Smooth muscle cell (in vitro differentiated cells): ENCODE results near the gene B3GLCT. TPM values are rescaled to one million over a fixed set of nuclear protein-coding genes. Genes with fewer than 3 reads are reported as not detected.

Experiments
- DNase-seq: peaks from one replicate; lab custom pipeline; 2025; ENCODE audit not compliant: unreplicated experiment; lab: John Stamatoyannopoulos, UW
- H2AFZ ChIP-seq: fragments of 200-600 bp; sonication (generic); 2 replicates; pipeline ENCODE4 v1.6.0; 2016; ENCODE audit warnings: antibody characterized with exemption, low read depth, mild to moderate bottlenecking
- H3F3A ChIP-seq: fragments of 200-600 bp; sonication (generic); 2 replicates; pipeline ENCODE4 v1.6.0; 2017; ENCODE audit warnings: antibody characterized with exemption, low read depth
- H3K27ac ChIP-seq: fragments of 200-600 bp; sonication (generic); 2 replicates; pipeline ENCODE4 v1.5.1; 2016; ENCODE audit warnings: low read depth, mild to moderate bottlenecking
- H3K27me3 ChIP-seq: fragments of 200-600 bp; sonication (generic); 2 replicates; pipeline ENCODE4 v1.6.1; 2016; ENCODE audit warnings: low read depth, mild to moderate bottlenecking
- H3K36me3 ChIP-seq: fragments of 200-600 bp; sonication (generic); 2 replicates; pipeline ENCODE4 v1.5.1; 2016; ENCODE audit warnings: low read depth
- H3K4me1 ChIP-seq: fragments of 200-600 bp; sonication (generic); 2 replicates; pipeline ENCODE4 v1.5.1; 2016; ENCODE audit warnings: low read depth
- H3K4me2 ChIP-seq: fragments of 200-600 bp; sonication (generic); 2 replicates; pipeline ENCODE4 v1.6.0; 2016; ENCODE audit warnings: mild to moderate bottlenecking
- H3K4me3 ChIP-seq: fragments of 200-600 bp; sonication (generic); 2 replicates; pipeline ENCODE4 v1.5.1; 2016; ENCODE audit warnings: mild to moderate bottlenecking
- H3K79me2 ChIP-seq: fragments of 200-600 bp; sonication (generic); 2 replicates; pipeline ENCODE4 v1.6.0; 2016; ENCODE audit warnings: low read depth, mild to moderate bottlenecking
- H3K9ac ChIP-seq: fragments of 200-600 bp; sonication (generic); 2 replicates; pipeline ENCODE4 v1.6.0; 2016; ENCODE audit warnings: low read depth
- H3K9me3 ChIP-seq: fragments of 200-600 bp; sonication (generic); replicated peaks from 2 replicates; pipeline ENCODE4 v1.5.1; 2016; ENCODE audit warnings: low read depth
- H4K20me1 ChIP-seq: fragments of 200-600 bp; sonication (generic); 2 replicates; pipeline ENCODE4 v1.6.0; 2016; ENCODE audit warnings: low read depth
- WGBS: methylation state at CpG from one replicate; pipeline ENCODE4 v1.1.7; 2016; ENCODE audit warnings: low lambda C conversion rate; 5-methylcytosine and 5-hydroxymethylcytosine counted together
- polyA plus RNA-seq: library from polyadenylated mRNA; unstranded; fragments of >200 nt; fragmentation: Nextera tagmentation; extraction: Ambion mirVana; gene quantifications from 2 replicates; pipeline ENCODE4 v1.2.1, GENCODE V29; 2016
- total RNA-seq: library from RNA; depleted of rRNA; stranded (reverse); fragments of >200 nt; gene quantifications from 2 replicates; pipeline ENCODE4 v1.2.3, GENCODE V29; 2014
- TF ChIP-seq, protein P1 (sequence below): fragments of 200-600 bp; sonication (generic); IDR thresholded peaks from 2 replicates; pipeline ENCODE4 v1.5.1; 2017; ENCODE audit warnings: borderline replicate concordance, mild to moderate bottlenecking, antibody characterized with exemption; ENCODE audit not compliant: insufficient read depth, poor library complexity, severe bottlenecking

Gene B3GLCT
- total and polyA plus RNA-seq, 2 experiments from 2014 or later = 8.0 to 17.7 TPM

GRCh38 chr13:31278869-31279268 is 79.1 kb downstream of the B3GLCT start:
- H3K4me3 ChIP-seq = no peak overlapping the region
- no peaks in the 10 kb centered on the region for H4K20me1 ChIP-seq
- no peaks in the 10 kb centered on the region for H3K36me3 ChIP-seq
- TF ChIP-seq, protein P1, sequence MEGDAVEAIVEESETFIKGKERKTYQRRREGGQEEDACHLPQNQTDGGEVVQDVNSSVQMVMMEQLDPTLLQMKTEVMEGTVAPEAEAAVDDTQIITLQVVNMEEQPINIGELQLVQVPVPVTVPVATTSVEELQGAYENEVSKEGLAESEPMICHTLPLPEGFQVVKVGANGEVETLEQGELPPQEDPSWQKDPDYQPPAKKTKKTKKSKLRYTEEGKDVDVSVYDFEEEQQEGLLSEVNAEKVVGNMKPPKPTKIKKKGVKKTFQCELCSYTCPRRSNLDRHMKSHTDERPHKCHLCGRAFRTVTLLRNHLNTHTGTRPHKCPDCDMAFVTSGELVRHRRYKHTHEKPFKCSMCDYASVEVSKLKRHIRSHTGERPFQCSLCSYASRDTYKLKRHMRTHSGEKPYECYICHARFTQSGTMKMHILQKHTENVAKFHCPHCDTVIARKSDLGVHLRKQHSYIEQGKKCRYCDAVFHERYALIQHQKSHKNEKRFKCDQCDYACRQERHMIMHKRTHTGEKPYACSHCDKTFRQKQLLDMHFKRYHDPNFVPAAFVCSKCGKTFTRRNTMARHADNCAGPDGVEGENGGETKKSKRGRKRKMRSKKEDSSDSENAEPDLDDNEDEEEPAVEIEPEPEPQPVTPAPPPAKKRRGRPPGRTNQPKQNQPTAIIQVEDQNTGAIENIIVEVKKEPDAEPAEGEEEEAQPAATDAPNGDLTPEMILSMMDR = no peak
- H3K79me2 ChIP-seq = no peaks in the 10 kb centered on the region
- no peaks in the 10 kb centered on the region for H3K27me3 ChIP-seq
- H3F3A ChIP-seq = no peaks in the 10 kb centered on the region
- H3K4me2 ChIP-seq = no peak overlapping the region
- H3K27ac ChIP-seq = no peak overlapping the region
- DNase-seq = no peak
- H3K9me3 ChIP-seq = no peaks in the 10 kb centered on the region
- H3K4me1 ChIP-seq = no peaks in the 10 kb centered on the region
- H2AFZ ChIP-seq = no peak overlapping the region
- 96% methylated on average over 1 of the region's 1 CpG for WGBS
- H3K9ac ChIP-seq = no peak overlapping the region

GRCh38 chr13:31282741-31283455 is 83.1 kb downstream of the B3GLCT start:
- H2AFZ ChIP-seq = no peak overlapping the region
- H3K36me3 ChIP-seq = peaks cover 6% of the 10 kb centered on the region
- no peaks in the 10 kb centered on the region for H3K4me1 ChIP-seq
- no peaks in the 10 kb centered on the region for H3K27me3 ChIP-seq
- no peak for DNase-seq
- H3K9me3 ChIP-seq = no peaks in the 10 kb centered on the region
- WGBS = 98% methylated on average over 3 of the region's 3 CpGs
- H3K4me2 ChIP-seq = no peak overlapping the region
- no peaks in the 10 kb centered on the region for H3K79me2 ChIP-seq
- TF ChIP-seq, protein P1 = no peak
- no peaks in the 10 kb centered on the region for H3F3A ChIP-seq
- H3K4me3 ChIP-seq = no peak overlapping the region
- no peaks in the 10 kb centered on the region for H4K20me1 ChIP-seq
- no peak overlapping the region for H3K27ac ChIP-seq
- no peak overlapping the region for H3K9ac ChIP-seq

DNA sequence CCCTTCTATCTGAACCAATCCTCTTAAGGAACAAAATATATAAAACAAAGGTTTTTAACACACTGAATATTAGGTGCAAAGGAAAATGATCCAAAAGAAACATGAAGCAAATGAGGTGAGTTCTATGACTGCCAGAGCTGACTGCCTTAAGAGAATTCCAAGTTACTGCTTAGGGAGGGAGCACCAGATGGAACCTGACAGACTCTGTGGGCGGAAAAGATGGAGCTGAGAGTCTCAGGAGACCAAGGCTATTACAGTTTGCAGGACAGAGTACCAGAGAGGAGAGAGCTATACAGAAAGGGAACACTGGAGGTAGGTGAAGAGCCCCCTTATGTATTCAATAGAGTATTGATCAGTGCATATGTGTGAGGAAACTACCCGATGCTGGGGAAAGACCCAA is 87.2 kb downstream of the B3GLCT start:
- no peaks in the 10 kb centered on the region for H4K20me1 ChIP-seq
- H3K79me2 ChIP-seq = no peaks in the 10 kb centered on the region
- H3K4me2 ChIP-seq = no peak overlapping the region
- no peak overlapping the region for H3K27ac ChIP-seq
- WGBS = 92% methylated on average over 2 of the region's 2 CpGs
- H3K9me3 ChIP-seq = peaks cover 4% of the 10 kb centered on the region
- no peak overlapping the region for H3K9ac ChIP-seq
- DNase-seq = no peak
- peaks cover 12% of the 10 kb centered on the region for H3K36me3 ChIP-seq
- no peak overlapping the region for H3K4me3 ChIP-seq
- no peaks in the 10 kb centered on the region for H3F3A ChIP-seq
- TF ChIP-seq, protein P1 = no peak
- no peaks in the 10 kb centered on the region for H3K27me3 ChIP-seq
- H3K4me1 ChIP-seq = no peaks in the 10 kb centered on the region
- no peak overlapping the region for H2AFZ ChIP-seq

DNA sequence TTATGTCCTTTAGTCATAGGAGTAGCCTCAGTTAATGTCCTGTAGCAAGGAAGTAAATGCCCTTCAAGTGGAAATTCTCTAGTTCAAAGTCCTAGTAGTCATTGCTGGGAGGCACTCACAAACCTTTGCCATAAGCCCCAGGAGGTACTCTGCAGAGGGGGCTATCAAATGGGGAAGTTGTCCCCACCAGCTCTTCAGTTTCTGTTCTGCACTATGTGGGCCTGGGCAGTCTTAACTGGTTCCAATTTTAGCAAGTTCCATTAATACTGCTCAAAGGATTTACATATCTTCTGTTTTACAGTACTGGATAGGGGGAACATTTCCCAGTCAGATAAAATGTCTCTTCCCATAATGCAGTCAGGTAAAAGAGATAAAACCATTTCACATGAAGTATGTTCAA is 101.3 kb downstream of the B3GLCT start:
- DNase-seq = no peak
- Histone ChIP-seq H3K27ac (no peak overlapping the region), H3K4me1 (no peaks in the 10 kb centered on the region), H4K20me1 (no peaks in the 10 kb centered on the region), H3K9me3 (no peaks in the 10 kb centered on the region), H3F3A (no peaks in the 10 kb centered on the region), H3K4me2 (no peak overlapping the region), H3K79me2 (no peaks in the 10 kb centered on the region), H3K4me3 (no peak overlapping the region), H3K27me3 (no peaks in the 10 kb centered on the region), H3K9ac (no peak overlapping the region), H2AFZ (no peak overlapping the region), H3K36me3 (no peaks in the 10 kb centered on the region)
- TF ChIP-seq, protein P1 = no peak
